HepG2 (cell line): Measurements from ENCODE around the gene KRT15. TPM values are rescaled to one million over a fixed set of nuclear protein-coding genes. Genes with fewer than 3 reads are reported as not detected.

Source experiments
- FOXO1 ChIP-seq: sonication (generic); formaldehyde crosslinking; IDR thresholded peaks from 2 replicates; pipeline ENCODE4 v1.4.0; 2020; ENCODE audit warnings: missing genetic modification reagents
- GLI4 ChIP-seq: sonication (generic); formaldehyde crosslinking; IDR thresholded peaks from 2 replicates; pipeline ENCODE4 v1.5.1; 2020; ENCODE audit warnings: missing genetic modification reagents, mild to moderate bottlenecking, moderate library complexity, borderline replicate concordance
- HNF1B ChIP-seq: sonication (generic); formaldehyde crosslinking; IDR thresholded peaks from 2 replicates; pipeline ENCODE4 v1.5.1; 2020; ENCODE audit warnings: mild to moderate bottlenecking, moderate library complexity, missing genetic modification reagents
- HOXA3 ChIP-seq: sonication (generic); formaldehyde crosslinking; IDR thresholded peaks from 2 replicates; pipeline ENCODE4 v1.5.0; 2020; ENCODE audit warnings: missing genetic modification reagents
- MATR3 ChIP-seq: sonication (generic); formaldehyde crosslinking; IDR thresholded peaks from 2 replicates; pipeline ENCODE4 v1.4.0; 2020; ENCODE audit warnings: missing genetic modification reagents
- PAX8 ChIP-seq: sonication (generic); formaldehyde crosslinking; IDR thresholded peaks from 2 replicates; pipeline ENCODE4 v1.8.0; 2022; ENCODE audit warnings: mild to moderate bottlenecking, missing genetic modification reagents, borderline replicate concordance
- SOX6 ChIP-seq, 2 experiments: fragments of 450-650 bp in 1 of 2; sonication (generic) in 1 of 2; formaldehyde crosslinking in 1 of 2; IDR thresholded peaks; 2 replicates each; pipeline versions ENCODE4 v1.4.0 to v1.6.1; 2017 to 2020; ENCODE audit warnings: antibody characterized with exemption in 1 of 2, mild to moderate bottlenecking in 1 of 2, missing genetic modification reagents in 1 of 2
- ZNF253 ChIP-seq: sonication (generic); formaldehyde crosslinking; IDR thresholded peaks from 2 replicates; pipeline ENCODE4 v1.8.0; 2022; ENCODE audit warnings: mild to moderate bottlenecking, missing genetic modification reagents, borderline replicate concordance
- ZNF274 ChIP-seq: sonication (generic); formaldehyde crosslinking; IDR thresholded peaks from 2 replicates; pipeline ENCODE4 v1.5.1; 2020; ENCODE audit warnings: mild to moderate bottlenecking, missing genetic modification reagents
- ZNF333 ChIP-seq: sonication (generic); formaldehyde crosslinking; IDR thresholded peaks from 2 replicates; pipeline ENCODE4 v1.4.0; 2020; ENCODE audit warnings: mild to moderate bottlenecking, missing genetic modification reagents, borderline replicate concordance
- polyA plus RNA-seq, 8 experiments: library from polyadenylated mRNA; depleted of rRNA in 3 of 8; stranded (reverse) in 7 of 8; unstranded in 1 of 8; fragments of >200 nt; fragmentation: Illumina TruSeq in 4 of 8; extraction: Trizol in 4 of 8; gene quantifications; 2 replicates each; pipeline versions ENCODE4 v1.2.1 to v1.2.3, GENCODE V29; 2011 to 2016; ENCODE audit warnings: low read depth in 4 of 8, missing spikeins in 1 of 8, mixed read lengths in 1 of 8; ENCODE audit not compliant: insufficient read depth in 1 of 8
- total RNA-seq, 5 experiments: library from RNA; depleted of rRNA; stranded (reverse); fragments of >200 nt; fragmentation: Illumina TruSeq; extraction: Trizol; gene quantifications; 2 replicates each; pipeline ENCODE4 v1.2.3, GENCODE V29; 2016; ENCODE audit warnings: low read depth in 1 of 5
- TF ChIP-seq, protein P1 (sequence below), 2 experiments: IDR thresholded peaks; 2 replicates each; pipeline ENCODE4 v1.6.1; 2011 to 2012; ENCODE audit warnings: low read length in 2 of 2, borderline replicate concordance in 1 of 2, low read depth in 1 of 2, mild to moderate bottlenecking in 1 of 2, moderate library complexity in 1 of 2
- TF ChIP-seq, protein P2 (sequence below): sonication (generic); formaldehyde crosslinking; conservative IDR thresholded peaks from 2 replicates; pipeline ENCODE4 v1.8.0; 2022; ENCODE audit warnings: missing genetic modification reagents
- TF ChIP-seq, protein P3 (sequence below): sonication (generic); formaldehyde crosslinking; IDR thresholded peaks from 2 replicates; pipeline ENCODE4 v1.4.0; 2020; ENCODE audit warnings: missing genetic modification reagents
- TF ChIP-seq, protein P4 (sequence below): sonication (generic); formaldehyde crosslinking; IDR thresholded peaks from 2 replicates; pipeline ENCODE4 v1.5.1; 2020; ENCODE audit warnings: missing genetic modification reagents, mild to moderate bottlenecking, borderline replicate concordance

KRT15 gene
- total and polyA plus RNA-seq, 2 of the 13 experiments (the other 11 are each of a cell fraction or from before 2014, with no cell fraction given) = 0.46 to 0.63 TPM

- TF ChIP-seq, protein P1, sequence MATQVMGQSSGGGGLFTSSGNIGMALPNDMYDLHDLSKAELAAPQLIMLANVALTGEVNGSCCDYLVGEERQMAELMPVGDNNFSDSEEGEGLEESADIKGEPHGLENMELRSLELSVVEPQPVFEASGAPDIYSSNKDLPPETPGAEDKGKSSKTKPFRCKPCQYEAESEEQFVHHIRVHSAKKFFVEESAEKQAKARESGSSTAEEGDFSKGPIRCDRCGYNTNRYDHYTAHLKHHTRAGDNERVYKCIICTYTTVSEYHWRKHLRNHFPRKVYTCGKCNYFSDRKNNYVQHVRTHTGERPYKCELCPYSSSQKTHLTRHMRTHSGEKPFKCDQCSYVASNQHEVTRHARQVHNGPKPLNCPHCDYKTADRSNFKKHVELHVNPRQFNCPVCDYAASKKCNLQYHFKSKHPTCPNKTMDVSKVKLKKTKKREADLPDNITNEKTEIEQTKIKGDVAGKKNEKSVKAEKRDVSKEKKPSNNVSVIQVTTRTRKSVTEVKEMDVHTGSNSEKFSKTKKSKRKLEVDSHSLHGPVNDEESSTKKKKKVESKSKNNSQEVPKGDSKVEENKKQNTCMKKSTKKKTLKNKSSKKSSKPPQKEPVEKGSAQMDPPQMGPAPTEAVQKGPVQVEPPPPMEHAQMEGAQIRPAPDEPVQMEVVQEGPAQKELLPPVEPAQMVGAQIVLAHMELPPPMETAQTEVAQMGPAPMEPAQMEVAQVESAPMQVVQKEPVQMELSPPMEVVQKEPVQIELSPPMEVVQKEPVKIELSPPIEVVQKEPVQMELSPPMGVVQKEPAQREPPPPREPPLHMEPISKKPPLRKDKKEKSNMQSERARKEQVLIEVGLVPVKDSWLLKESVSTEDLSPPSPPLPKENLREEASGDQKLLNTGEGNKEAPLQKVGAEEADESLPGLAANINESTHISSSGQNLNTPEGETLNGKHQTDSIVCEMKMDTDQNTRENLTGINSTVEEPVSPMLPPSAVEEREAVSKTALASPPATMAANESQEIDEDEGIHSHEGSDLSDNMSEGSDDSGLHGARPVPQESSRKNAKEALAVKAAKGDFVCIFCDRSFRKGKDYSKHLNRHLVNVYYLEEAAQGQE (IDR thresholded peaks at IDR 0.05; ENCODE audit: borderline replicate concordance in 1 of 2, low read depth in 1 of 2, low read length in 2 of 2) = no peak
- TF ChIP-seq FOXO1 (CRISPR knock-in tag) (peak; percentile 69; the same call in 1 of the 2 replicates), PAX8 (CRISPR knock-in tag) (0 out of 2 replicates have a peak, but pooled peaks have one; percentile 38), HOXA3 (CRISPR knock-in tag) (peak; percentile 32; the same call in 1 of the 2 replicates), GLI4 (no peak), ZNF333 (CRISPR knock-in tag) (0 out of 2 replicates have a peak, but pooled peaks have one; percentile 66), ZNF253 (CRISPR knock-in tag) (no peak), MATR3 (no peak), ZNF274 (CRISPR knock-in tag) (peak; percentile 57; the same call in 1 of the 2 replicates), HNF1B (CRISPR knock-in tag) (no peak), SOX6 (IDR thresholded peaks at IDR 0.05) (no peak), SOX6 (CRISPR knock-in tag; IDR thresholded peaks at IDR 0.05) (peak; percentile 69)
- TF ChIP-seq, protein P2, sequence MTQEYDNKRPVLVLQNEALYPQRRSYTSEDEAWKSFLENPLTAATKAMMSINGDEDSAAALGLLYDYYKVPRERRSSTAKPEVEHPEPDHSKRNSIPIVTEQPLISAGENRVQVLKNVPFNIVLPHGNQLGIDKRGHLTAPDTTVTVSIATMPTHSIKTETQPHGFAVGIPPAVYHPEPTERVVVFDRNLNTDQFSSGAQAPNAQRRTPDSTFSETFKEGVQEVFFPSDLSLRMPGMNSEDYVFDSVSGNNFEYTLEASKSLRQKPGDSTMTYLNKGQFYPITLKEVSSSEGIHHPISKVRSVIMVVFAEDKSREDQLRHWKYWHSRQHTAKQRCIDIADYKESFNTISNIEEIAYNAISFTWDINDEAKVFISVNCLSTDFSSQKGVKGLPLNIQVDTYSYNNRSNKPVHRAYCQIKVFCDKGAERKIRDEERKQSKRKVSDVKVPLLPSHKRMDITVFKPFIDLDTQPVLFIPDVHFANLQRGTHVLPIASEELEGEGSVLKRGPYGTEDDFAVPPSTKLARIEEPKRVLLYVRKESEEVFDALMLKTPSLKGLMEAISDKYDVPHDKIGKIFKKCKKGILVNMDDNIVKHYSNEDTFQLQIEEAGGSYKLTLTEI (CRISPR knock-in tag) = no peak
- TF ChIP-seq, protein P3, sequence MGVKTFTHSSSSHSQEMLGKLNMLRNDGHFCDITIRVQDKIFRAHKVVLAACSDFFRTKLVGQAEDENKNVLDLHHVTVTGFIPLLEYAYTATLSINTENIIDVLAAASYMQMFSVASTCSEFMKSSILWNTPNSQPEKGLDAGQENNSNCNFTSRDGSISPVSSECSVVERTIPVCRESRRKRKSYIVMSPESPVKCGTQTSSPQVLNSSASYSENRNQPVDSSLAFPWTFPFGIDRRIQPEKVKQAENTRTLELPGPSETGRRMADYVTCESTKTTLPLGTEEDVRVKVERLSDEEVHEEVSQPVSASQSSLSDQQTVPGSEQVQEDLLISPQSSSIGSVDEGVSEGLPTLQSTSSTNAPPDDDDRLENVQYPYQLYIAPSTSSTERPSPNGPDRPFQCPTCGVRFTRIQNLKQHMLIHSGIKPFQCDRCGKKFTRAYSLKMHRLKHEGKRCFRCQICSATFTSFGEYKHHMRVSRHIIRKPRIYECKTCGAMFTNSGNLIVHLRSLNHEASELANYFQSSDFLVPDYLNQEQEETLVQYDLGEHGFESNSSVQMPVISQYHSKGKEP (CRISPR knock-in tag) = no peak; the same call in 1 of the 2 replicates
- TF ChIP-seq, protein P4, sequence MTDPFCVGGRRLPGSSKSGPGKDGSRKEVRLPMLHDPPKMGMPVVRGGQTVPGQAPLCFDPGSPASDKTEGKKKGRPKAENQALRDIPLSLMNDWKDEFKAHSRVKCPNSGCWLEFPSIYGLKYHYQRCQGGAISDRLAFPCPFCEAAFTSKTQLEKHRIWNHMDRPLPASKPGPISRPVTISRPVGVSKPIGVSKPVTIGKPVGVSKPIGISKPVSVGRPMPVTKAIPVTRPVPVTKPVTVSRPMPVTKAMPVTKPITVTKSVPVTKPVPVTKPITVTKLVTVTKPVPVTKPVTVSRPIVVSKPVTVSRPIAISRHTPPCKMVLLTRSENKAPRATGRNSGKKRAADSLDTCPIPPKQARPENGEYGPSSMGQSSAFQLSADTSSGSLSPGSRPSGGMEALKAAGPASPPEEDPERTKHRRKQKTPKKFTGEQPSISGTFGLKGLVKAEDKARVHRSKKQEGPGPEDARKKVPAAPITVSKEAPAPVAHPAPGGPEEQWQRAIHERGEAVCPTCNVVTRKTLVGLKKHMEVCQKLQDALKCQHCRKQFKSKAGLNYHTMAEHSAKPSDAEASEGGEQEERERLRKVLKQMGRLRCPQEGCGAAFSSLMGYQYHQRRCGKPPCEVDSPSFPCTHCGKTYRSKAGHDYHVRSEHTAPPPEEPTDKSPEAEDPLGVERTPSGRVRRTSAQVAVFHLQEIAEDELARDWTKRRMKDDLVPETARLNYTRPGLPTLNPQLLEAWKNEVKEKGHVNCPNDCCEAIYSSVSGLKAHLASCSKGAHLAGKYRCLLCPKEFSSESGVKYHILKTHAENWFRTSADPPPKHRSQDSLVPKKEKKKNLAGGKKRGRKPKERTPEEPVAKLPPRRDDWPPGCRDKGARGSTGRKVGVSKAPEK (CRISPR knock-in tag) = peak; percentile 80; the same call in 1 of the 2 replicates
Observed at GRCh38 chr17:41548844-41549595, 30.3 kb upstream of the KRT15 start (continued).
